SK-N-SH (cell line): ENCODE data around the gene TUSC7. TPM values are rescaled to one million over a fixed set of nuclear protein-coding genes. Genes with fewer than 3 reads are reported as not detected.
A peak's percentile ranks its signal among the peaks of the same experiment; 100 is the strongest.

Source experiments
- CTCF ChIA-PET: fragments of 300-600, 350-600 bp; formaldehyde crosslinking; extraction: SDS; loops from one replicate; lab custom pipeline; 2021; lab: Yijun Ruan, JAX
- POLR2A ChIA-PET: fragments of 350-600 bp; sonication (Branson Sonifier 250); formaldehyde crosslinking; extraction: SDS; loops from one replicate; lab custom pipeline; 2020; ENCODE audit warnings: antibody characterized with exemption, inconsistent platforms; lab: Yijun Ruan, JAX
- DNase-seq: peaks from one replicate; pipeline ENCODE4 v3.0.0; 2012
- H2AFZ ChIP-seq: fragments of 200-600 bp; sonication (generic); 2 replicates; pipeline ENCODE4 v1.8.1; 2016; ENCODE audit warnings: antibody characterized with exemption, mild to moderate bottlenecking, low read depth
- H3F3A ChIP-seq: fragments of 200-600 bp; sonication (generic); replicated peaks from 2 replicates; pipeline ENCODE3; 2016; ENCODE audit warnings: antibody characterized with exemption, mild to moderate bottlenecking; ENCODE audit not compliant: insufficient read depth
- H3K27ac ChIP-seq, 2 experiments: fragments of 200-500 bp in 1 of 2; fragments of 200-600 bp in 1 of 2; sonication (Bioruptor generic) in 1 of 2; sonication (generic), shearing (Covaris generic) in 1 of 2; 2 replicates each; pipeline versions ENCODE4 v1.5.1 to v1.6.1; 2014 to 2016; ENCODE audit warnings: low read depth in 2 of 2, inconsistent platforms in 1 of 2, low read length in 1 of 2, mild to moderate bottlenecking in 1 of 2, mixed read lengths in 1 of 2
- H3K27me3 ChIP-seq: fragments of 200-600 bp; sonication (generic), shearing (Covaris generic); 2 replicates; pipeline ENCODE4 v1.6.1; 2016; ENCODE audit warnings: mixed run types; ENCODE audit not compliant: insufficient read depth
- H3K36me3 ChIP-seq, 2 experiments: fragments of 200-500 bp in 1 of 2; fragments of 200-600 bp in 1 of 2; sonication (Bioruptor generic) in 1 of 2; sonication (generic) in 1 of 2; replicated peaks in 1 of 2; 2 replicates each; pipeline versions ENCODE3 to v1.5.1; 2014 to 2016; ENCODE audit warnings: low read length in 1 of 2, mild to moderate bottlenecking in 1 of 2; ENCODE audit not compliant: insufficient read depth in 2 of 2, control insufficient read depth in 1 of 2
- H3K4me1 ChIP-seq, 2 experiments: fragments of 200-500 bp in 1 of 2; fragments of 200-600 bp in 1 of 2; sonication (Bioruptor generic) in 1 of 2; sonication (generic), shearing (Covaris generic) in 1 of 2; 2 replicates each; pipeline versions ENCODE4 v1.5.1 to v1.6.1; 2014 to 2016; ENCODE audit warnings: low read depth in 1 of 2, low read length in 1 of 2, mixed run types in 1 of 2; ENCODE audit not compliant: insufficient read depth in 2 of 2, control insufficient read depth in 1 of 2
- H3K4me2 ChIP-seq: fragments of 200-600 bp; sonication (generic), shearing (Covaris generic); 2 replicates; pipeline ENCODE4 v1.6.1; 2017; ENCODE audit warnings: mixed run types
- H3K4me3 ChIP-seq, 2 experiments: fragments of 200-500 bp in 1 of 2; fragments of 200-600 bp in 1 of 2; sonication (Bioruptor generic) in 1 of 2; sonication (generic), shearing (Covaris generic) in 1 of 2; 2 replicates each; pipeline versions ENCODE4 v1.5.1 to v1.8.1; 2014 to 2016; ENCODE audit warnings: low read depth in 2 of 2, inconsistent platforms in 1 of 2, low read length in 1 of 2, mild to moderate bottlenecking in 1 of 2, mixed read lengths in 1 of 2, moderate library complexity in 1 of 2
- H3K79me2 ChIP-seq: fragments of 200-600 bp; sonication (generic); 2 replicates; pipeline ENCODE4 v1.8.1; 2017; ENCODE audit warnings: mild to moderate bottlenecking; ENCODE audit not compliant: insufficient read depth
- H3K9ac ChIP-seq: fragments of 200-600 bp; sonication (generic); 2 replicates; pipeline ENCODE4 v1.6.1; 2017; ENCODE audit warnings: mixed run types
- H3K9me2 ChIP-seq: fragments of 200-600 bp; sonication (generic); 2 replicates; pipeline ENCODE4 v1.6.1; 2017; ENCODE audit warnings: mixed run types
- H3K9me3 ChIP-seq: fragments of 200-600 bp; sonication (generic); 2 replicates; pipeline ENCODE4 v1.6.1; 2017; ENCODE audit warnings: mixed run types, mild to moderate bottlenecking, moderate library complexity
- H4K20me1 ChIP-seq: fragments of 200-600 bp; sonication (generic); 2 replicates; pipeline ENCODE4 v1.6.1; 2017; ENCODE audit warnings: mild to moderate bottlenecking, mixed run types; ENCODE audit not compliant: insufficient read depth
- CHD2 ChIP-seq: fragments of 150-350 bp; IDR thresholded peaks from 2 replicates; pipeline ENCODE4 v1.6.1; 2018; ENCODE audit warnings: low read length; ENCODE audit not compliant: partially characterized antibody
- ELF1 ChIP-seq: IDR thresholded peaks from 2 replicates; pipeline ENCODE4 v1.4.0; 2012
- FOSL2 ChIP-seq: IDR thresholded peaks from 2 replicates; pipeline ENCODE4 v1.4.0; 2012; ENCODE audit warnings: low read depth, mild to moderate bottlenecking, moderate library complexity, borderline replicate concordance
- FOXJ3 ChIP-seq: sonication (generic); formaldehyde crosslinking; IDR thresholded peaks from 2 replicates; pipeline ENCODE4 v1.5.1; 2020; ENCODE audit warnings: mild to moderate bottlenecking, missing genetic modification reagents
- FOXM1 ChIP-seq: IDR thresholded peaks from 2 replicates; pipeline ENCODE4 v1.4.0; 2012; ENCODE audit warnings: low read depth, mild to moderate bottlenecking
- GABPA ChIP-seq: IDR thresholded peaks from 2 replicates; pipeline ENCODE4 v1.4.0; 2012; ENCODE audit warnings: low read depth, mild to moderate bottlenecking
- GATA2 ChIP-seq: sonication (generic); formaldehyde crosslinking; IDR thresholded peaks from 2 replicates; pipeline ENCODE4 v1.5.0; 2020; ENCODE audit warnings: mild to moderate bottlenecking, missing genetic modification reagents
- IRF3 ChIP-seq: fragments of 150-350 bp; IDR thresholded peaks from 2 replicates; pipeline ENCODE4 v1.6.1; 2016; ENCODE audit warnings: mild to moderate bottlenecking, low read depth, low read length
- MXI1 ChIP-seq: IDR thresholded peaks from 2 replicates; pipeline ENCODE4 v1.6.1; 2012; ENCODE audit warnings: mild to moderate bottlenecking, low read depth, low read length, improper control_type of control experiment
- NFIC ChIP-seq: IDR thresholded peaks from 2 replicates; pipeline ENCODE4 v1.4.0; 2012; ENCODE audit warnings: borderline replicate concordance
- NRF1 ChIP-seq: IDR thresholded peaks from 2 replicates; pipeline ENCODE4 v1.6.1; 2012; ENCODE audit warnings: low read depth, mild to moderate bottlenecking, low read length
- RAD21 ChIP-seq: IDR thresholded peaks from 2 replicates; pipeline ENCODE4 v1.6.1; 2012; ENCODE audit warnings: mild to moderate bottlenecking, low read length
- RCOR1 ChIP-seq: fragments of 150-350 bp; IDR thresholded peaks from 2 replicates; pipeline ENCODE4 v1.6.1; 2017; ENCODE audit warnings: antibody characterized with exemption, low read length
- REST ChIP-seq: IDR thresholded peaks from 2 replicates; pipeline ENCODE4 v1.6.1; 2012; ENCODE audit warnings: mild to moderate bottlenecking, low read depth, low read length, moderate library complexity
- USF1 ChIP-seq: IDR thresholded peaks from 2 replicates; pipeline ENCODE4 v1.4.0; 2012; ENCODE audit warnings: low read depth, borderline replicate concordance
- USF2 ChIP-seq: fragments of 150-350 bp; IDR thresholded peaks from 2 replicates; pipeline ENCODE4 v1.6.1; 2017; ENCODE audit warnings: antibody characterized with exemption, low read length, low read depth, borderline replicate concordance
- WGBS: methylation state at CpG from one replicate; pipeline ENCODE4 v1.1.6; 2017; ENCODE audit warnings: low lambda C conversion rate; 5-methylcytosine and 5-hydroxymethylcytosine counted together
- polyA plus RNA-seq, 3 experiments: library from polyadenylated mRNA; depleted of rRNA; stranded (reverse); fragments of >200 nt; gene quantifications; 2 replicates each; pipeline ENCODE4 v1.2.3, GENCODE V29; 2012

Gene TUSC7
- polyA plus RNA-seq, 1 of the 3 experiments (the other 2 are of a cell fraction), result not detected

- H2AFZ ChIP-seq, result no peak overlapping the region
- CTCF ChIA-PET, result interaction anchor here (1.3 to 2.0 kb wide), 2 partner anchors 17 to 18 kb away, joined by 4 to 5 read pairs; no protein-coding TSS in a partner anchor
- WGBS, result 34% methylated on average over 2 of the region's 2 CpGs
- H3K4me2 ChIP-seq, result no peak overlapping the region
- H3K27ac ChIP-seq, result no peak overlapping the region
- H3K9me3 ChIP-seq, result no peaks in the 10 kb centered on the region
- H4K20me1 ChIP-seq, result no peaks in the 10 kb centered on the region
- POLR2A ChIA-PET, result no interaction called here
- no peaks in the 10 kb centered on the region for H3K9me2 ChIP-seq
- H3K9ac ChIP-seq, result no peak overlapping the region
- no peak overlapping the region for H3K4me3 ChIP-seq
- peaks cover 0 to 3% of the 10 kb centered on the region in 2 experiments; a peak in 2 of 4 replicates for H3K4me1 ChIP-seq
- no peaks in the 10 kb centered on the region for H3K27me3 ChIP-seq
- no peak for DNase-seq
- H3K36me3 ChIP-seq, result no peaks in the 10 kb centered on the region
- TF ChIP-seq FOXJ3 (CRISPR knock-in tag) (no peak), NRF1 (no peak), ELF1 (no peak), NFIC (no peak), USF2 (no peak)
- TF ChIP-seq, all 33 proteins: peak for 0
- H3F3A ChIP-seq, result no peaks in the 10 kb centered on the region
- no peaks in the 10 kb centered on the region for H3K79me2 ChIP-seq
These were observed 30.7 kb downstream of the TUSC7 start for GRCh38 chr3:116740293-116740692.

- CTCF ChIA-PET, result interaction anchor here (2.0 kb wide), 1 partner anchor 16 kb away, joined by 5 read pairs; no protein-coding TSS in a partner anchor
- no peak overlapping the region for H2AFZ ChIP-seq
- WGBS, result 22% methylated on average over 1 of the region's 1 CpG
These were observed 31.9 kb downstream of the TUSC7 start for GRCh38 chr3:116741467-116741866.

GRCh38 chr3:116743062-116743461 lies 33.5 kb downstream of the TUSC7 start:
- no peaks in the 10 kb centered on the region for H4K20me1 ChIP-seq
- POLR2A ChIA-PET, result no interaction called here
- no peaks in the 10 kb centered on the region for H3F3A ChIP-seq
- no peaks in the 10 kb centered on the region for H3K36me3 ChIP-seq
- no peak overlapping the region for H3K9ac ChIP-seq
- no peaks in the 10 kb centered on the region for H3K27me3 ChIP-seq
- H3K4me2 ChIP-seq, result no peak overlapping the region
- no peaks in the 10 kb centered on the region for H3K9me3 ChIP-seq
- H3K79me2 ChIP-seq, result no peaks in the 10 kb centered on the region
- no peaks in the 10 kb centered on the region for H3K9me2 ChIP-seq
- no peak for DNase-seq
- H2AFZ ChIP-seq, result no peak overlapping the region
- peaks cover 0 to 3% of the 10 kb centered on the region in 2 experiments; a peak in 2 of 4 replicates for H3K4me1 ChIP-seq
- no peak overlapping the region for H3K27ac ChIP-seq
- H3K4me3 ChIP-seq, result no peak overlapping the region
- CTCF ChIA-PET, result no interaction called here
- TF ChIP-seq USF1, result no peak
- TF ChIP-seq MXI1, result no peak
- TF ChIP-seq GATA2 (CRISPR knock-in tag), result no peak
- TF ChIP-seq NFIC, result no peak
- TF ChIP-seq RAD21, result no peak
- TF ChIP-seq FOSL2, result no peak
- TF ChIP-seq CHD2, result no peak
- no peak for TF ChIP-seq ELF1
- TF ChIP-seq GABPA, result no peak
- TF ChIP-seq IRF3, result no peak
- no peak for TF ChIP-seq FOXM1
- no peak for TF ChIP-seq REST

More at GRCh38 chr3:116741467-116741866, 31.9 kb downstream of the TUSC7 start:
- Histone ChIP-seq H3K4me2 (no peak overlapping the region), H3K9me2 (no peaks in the 10 kb centered on the region), H3K4me3 (no peak overlapping the region), H3K79me2 (no peaks in the 10 kb centered on the region), H3K4me1 (peaks cover 0 to 3% of the 10 kb centered on the region in 2 experiments; a peak in 2 of 4 replicates), H3K27ac (no peak overlapping the region), H3K36me3 (no peaks in the 10 kb centered on the region), H4K20me1 (no peaks in the 10 kb centered on the region), H3K27me3 (no peaks in the 10 kb centered on the region), H3K9me3 (no peaks in the 10 kb centered on the region), H3F3A (no peaks in the 10 kb centered on the region), H3K9ac (no peak overlapping the region)
- POLR2A ChIA-PET, result no interaction called here
- peak; percentile 11 for DNase-seq
- TF ChIP-seq RCOR1 (peak; percentile 24; the same call in 1 of the 2 replicates), ELF1 (no peak), MXI1 (no peak), GATA2 (CRISPR knock-in tag) (peak; percentile 86)
